K562 (cell line): ENCODE data around the gene NUTM1. TPM values are rescaled to one million over a fixed set of nuclear protein-coding genes. Genes with fewer than 3 reads are reported as not detected.

Experiments
- BACH1 ChIP-seq: fragments of 200-800 bp; sonication (Bioruptor generic); IDR thresholded peaks from 2 replicates; pipeline ENCODE4 v1.6.1; 2016; ENCODE audit warnings: missing genetic modification characterization, missing compliant biosample characterization
- CBX5 ChIP-seq: IDR thresholded peaks from 2 replicates; pipeline ENCODE4 v1.6.1; 2014; ENCODE audit warnings: low read depth, borderline replicate concordance
- CHCHD3 ChIP-seq: fragments of 250-450 bp; sonication (Bioruptor Pico); IDR thresholded peaks from 2 replicates; pipeline ENCODE4 v2.1.2; 2022; ENCODE audit warnings: mild to moderate bottlenecking
- DMBX1 ChIP-seq: fragments of 250-450 bp; sonication (Bioruptor Pico); IDR thresholded peaks from 2 replicates; pipeline ENCODE4 v1.8.0; 2022; ENCODE audit warnings: inconsistent platforms, mild to moderate bottlenecking, moderate library complexity, borderline replicate concordance
- ETV1 ChIP-seq: fragments of 450-650 bp; conservative IDR thresholded peaks from 2 replicates; pipeline ENCODE4 v1.6.1; 2016; ENCODE audit warnings: missing genetic modification characterization, control low read depth, low read depth, missing compliant biosample characterization
- FOS ChIP-seq: IDR thresholded peaks from 3 replicates; pipeline ENCODE4 v1.6.1; 2011; ENCODE audit not compliant: insufficient read length; ENCODE audit errors: extremely low read depth
- HNRNPUL1 ChIP-seq: fragments of 200-400 bp; formaldehyde crosslinking; IDR thresholded peaks from 2 replicates; pipeline ENCODE4 v1.6.1; 2017; ENCODE audit warnings: low read length
- ILK ChIP-seq: fragments of 450-650 bp; IDR thresholded peaks from 2 replicates; pipeline ENCODE4 v1.6.1; 2016; ENCODE audit warnings: missing genetic modification characterization, low read depth, mild to moderate bottlenecking, missing compliant biosample characterization, moderate library complexity, borderline replicate concordance
- PTTG1 ChIP-seq: fragments of 450-650 bp; IDR thresholded peaks from 2 replicates; pipeline ENCODE4 v1.6.1; 2016; ENCODE audit warnings: low read depth, mild to moderate bottlenecking, missing genetic modification characterization, missing compliant biosample characterization
- RHOXF2B ChIP-seq: fragments of 250-450 bp; sonication (Bioruptor Pico); conservative IDR thresholded peaks from 2 replicates; pipeline ENCODE4 v1.5.1; 2021
- TCF7L2 ChIP-seq: fragments of 150-350 bp; IDR thresholded peaks from 2 replicates; pipeline ENCODE4 v1.6.1; 2016; ENCODE audit warnings: low read depth, mild to moderate bottlenecking, low read length, moderate library complexity
- ZBTB33 ChIP-seq: sonication (generic); formaldehyde crosslinking; IDR thresholded peaks from 2 replicates; pipeline ENCODE4 v1.8.1; 2023; ENCODE audit warnings: mild to moderate bottlenecking, missing genetic modification reagents
- ZFPM2 ChIP-seq: fragments of 250-450 bp; sonication (Bioruptor Pico); IDR thresholded peaks from 2 replicates; pipeline ENCODE4 v1.5.1; 2022; ENCODE audit warnings: mild to moderate bottlenecking
- ZNF146 ChIP-seq: IDR thresholded peaks from one replicate; pipeline ENCODE4 v1.6.1; 2018; ENCODE audit warnings: missing compliant biosample characterization; ENCODE audit not compliant: unreplicated experiment
- ZNF316 ChIP-seq: fragments of 450-650 bp; IDR thresholded peaks from 2 replicates; pipeline ENCODE4 v1.6.1; 2016
- ZNF780A ChIP-seq: fragments of 250-450 bp; sonication (Bioruptor Pico); IDR thresholded peaks from 2 replicates; pipeline ENCODE4 v1.5.0; 2021; ENCODE audit warnings: mild to moderate bottlenecking
- ZNF785 ChIP-seq: fragments of 250-450 bp; sonication (Bioruptor Pico); IDR thresholded peaks from 2 replicates; pipeline ENCODE4 v1.4.0; 2020; ENCODE audit warnings: mild to moderate bottlenecking
- polyA plus RNA-seq, 8 experiments: library from polyadenylated mRNA; depleted of rRNA in 4 of 8; stranded (reverse) in 5 of 8; unstranded in 3 of 8; fragments of >200 nt; fragmentation: Nextera tagmentation in 2 of 8; fragmentation: Illumina TruSeq in 1 of 8; extraction: Ambion mirVana in 2 of 8; extraction: Trizol in 1 of 8; gene quantifications; 2 replicates each; pipeline versions ENCODE4 v1.2.1 to v1.2.3, GENCODE V29; 2011 to 2014; ENCODE audit warnings: inconsistent platforms in 1 of 8, missing spikeins in 1 of 8
- total RNA-seq, 7 experiments: library from RNA; depleted of rRNA in 6 of 7; stranded (reverse); fragments of >200 nt in 6 of 7; fragmentation: Illumina TruSeq in 2 of 7; extraction: Trizol in 2 of 7; gene quantifications; 2 replicates each; pipeline versions ENCODE4 v1.2.1 to v1.2.3, GENCODE V29; 2011 to 2021; ENCODE audit warnings: low replicate concordance in 1 of 7

Gene NUTM1
- total and polyA plus RNA-seq, 9 of the 15 experiments (the other 6 are each of a cell fraction or from before 2014, with no cell fraction given): 0.01 to 0.05 (median 0.04) TPM; not detected in 4

GRCh38 chr15:34336231-34336990 is 6.7 kb upstream of the NUTM1 start (continued):
- no peak for TF ChIP-seq BACH1 (tag)
- TF ChIP-seq ETV1: no peak
- TF ChIP-seq RHOXF2B (CRISPR knock-in tag): peak; percentile 80; the same call in 1 of the 2 replicates
- no peak for TF ChIP-seq CBX5
- TF ChIP-seq ZNF316: no peak
- TF ChIP-seq ZFPM2 (CRISPR knock-in tag): no peak
- no peak for TF ChIP-seq FOS
- no peak for TF ChIP-seq CHCHD3 (CRISPR knock-in tag)
- TF ChIP-seq ZBTB33 (CRISPR knock-in tag): no peak
- no peak for TF ChIP-seq ZNF785 (CRISPR knock-in tag)
- no peak for TF ChIP-seq ZNF146 (CRISPR knock-in tag)
- peak; percentile 75 for TF ChIP-seq PTTG1
- TF ChIP-seq ZNF780A (CRISPR knock-in tag): no peak
- TF ChIP-seq TCF7L2: no peak
- no peak for TF ChIP-seq ILK
- TF ChIP-seq HNRNPUL1: no peak
- TF ChIP-seq DMBX1 (CRISPR knock-in tag): peak; percentile 91
